ENCODE results near the gene HSPA2. TPM values are rescaled to one million over a fixed set of nuclear protein-coding genes. Genes with fewer than 3 reads are reported as not detected.
"Not testable (repeated sequence)": the region's sequence is repeated elsewhere in the genome, so short reads cannot be mapped to it uniquely, and the experiment has no call there.

The HSPA2 gene
- total and polyA plus RNA-seq, 2 experiments from 2014 or later, result 0.93 to 2.9 TPM

- Histone ChIP-seq H3K36me3 (replicated peaks; ENCODE audit: insufficient read depth, low read depth) (no peaks in the 10 kb centered on the region), H3K4me2 (peak overlapping the region; percentile 51), H4K20me1 (ENCODE audit: insufficient read depth, poor library complexity, severe bottlenecking) (no peaks in the 10 kb centered on the region), H3K4me1 (ENCODE audit: insufficient read depth) (peaks cover 4% of the 10 kb centered on the region), H3K4me3 (no peak overlapping the region), H3K9me2 (replicated peaks; ENCODE audit: insufficient read depth) (no peaks in the 10 kb centered on the region), H3K27ac (no peak overlapping the region), H3K27me3 (no peaks in the 10 kb centered on the region), H3K9me3 (ENCODE audit: low read depth) (no peaks in the 10 kb centered on the region), H2AFZ (no peak overlapping the region), H3K79me2 (no peaks in the 10 kb centered on the region)
- 57% methylated on average over 4 of the region's 4 CpGs for WGBS (ENCODE audit: low lambda C conversion rate, missing lambda C conversion rate)
- no peak for DNase-seq (ENCODE audit: low spot score)
- TF ChIP-seq EZH2phosphoT487 (IDR thresholded peaks at IDR 0.05; ENCODE audit: low read depth, severe bottlenecking, unreplicated experiment) (no peak), EZH2 (IDR thresholded peaks at IDR 0.05; ENCODE audit: borderline replicate concordance) (no peak), CTCF (IDR thresholded peaks at IDR 0.05; ENCODE audit: poor library complexity) (no peak)
These were observed 14.0 kb downstream of the HSPA2 start for GRCh38 chr14:64554556-64554955.

- Histone ChIP-seq H3K4me3 (no peak overlapping the region), H3K27ac (no peak overlapping the region), H3K27me3 (no peaks in the 10 kb centered on the region), H3K79me2 (no peaks in the 10 kb centered on the region), H3K4me2 (no peak overlapping the region), H3K9me2 (replicated peaks; ENCODE audit: insufficient read depth) (no peaks in the 10 kb centered on the region), H4K20me1 (ENCODE audit: insufficient read depth, poor library complexity, severe bottlenecking) (no peaks in the 10 kb centered on the region), H3K36me3 (replicated peaks; ENCODE audit: insufficient read depth, low read depth) (no peaks in the 10 kb centered on the region), H3K9me3 (ENCODE audit: low read depth) (no peaks in the 10 kb centered on the region), H3K4me1 (ENCODE audit: insufficient read depth) (peaks cover 4% of the 10 kb centered on the region), H2AFZ (no peak overlapping the region)
- TF ChIP-seq EZH2 (IDR thresholded peaks at IDR 0.05; ENCODE audit: borderline replicate concordance) (no peak), EZH2phosphoT487 (IDR thresholded peaks at IDR 0.05; ENCODE audit: low read depth, severe bottlenecking, unreplicated experiment) (no peak), CTCF (IDR thresholded peaks at IDR 0.05; ENCODE audit: poor library complexity) (no peak)
- WGBS (ENCODE audit: low lambda C conversion rate, missing lambda C conversion rate), result 95% methylated on average over 5 of the region's 5 CpGs
- DNase-seq (ENCODE audit: low spot score), result no peak
These were observed 16.0 kb downstream of the HSPA2 start for GRCh38 chr14:64556526-64556925.

DNA sequence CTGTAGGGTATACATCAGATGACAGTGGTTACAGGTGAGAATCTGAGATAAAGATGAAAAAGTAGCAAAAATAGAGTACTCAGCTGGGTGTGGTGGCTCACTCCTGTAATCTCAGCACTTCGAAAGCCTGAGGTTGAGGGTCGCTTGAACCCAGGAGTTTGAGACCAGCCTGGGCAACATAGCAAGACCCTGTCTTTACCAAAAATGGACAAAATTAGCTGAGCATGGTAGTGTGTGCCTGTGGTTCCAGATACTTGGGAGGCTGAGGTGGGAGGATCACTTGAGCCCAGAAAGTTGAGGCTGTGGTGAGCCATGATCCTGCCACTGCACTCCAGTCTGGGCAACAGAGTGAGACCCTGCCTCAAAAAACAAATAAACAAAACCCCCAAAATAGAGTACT is 17.7 kb downstream of the HSPA2 start:
- H3K79me2 ChIP-seq; H3K36me3 ChIP-seq (replicated peaks; ENCODE audit: insufficient read depth, low read depth); DNase-seq (ENCODE audit: low spot score); H2AFZ ChIP-seq; H4K20me1 ChIP-seq (ENCODE audit: insufficient read depth, poor library complexity, severe bottlenecking); H3K27ac ChIP-seq; H3K9me2 ChIP-seq (replicated peaks; ENCODE audit: insufficient read depth); H3K4me1 ChIP-seq (ENCODE audit: insufficient read depth); H3K4me3 ChIP-seq; H3K27me3 ChIP-seq; H3K9me3 ChIP-seq (ENCODE audit: low read depth); H3K4me2 ChIP-seq: not testable (repeated sequence)
- 94% methylated on average over 2 of the region's 2 CpGs for WGBS (ENCODE audit: low lambda C conversion rate, missing lambda C conversion rate)

GRCh38 chr14:64561631-64562030 is 21.1 kb downstream of the HSPA2 start:
- H3K4me1 ChIP-seq (ENCODE audit: insufficient read depth), result no peaks in the 10 kb centered on the region
- H3K4me2 ChIP-seq, result no peak overlapping the region
- no peak overlapping the region for H2AFZ ChIP-seq
- no peak overlapping the region for H3K27ac ChIP-seq
- H4K20me1 ChIP-seq (ENCODE audit: insufficient read depth, poor library complexity, severe bottlenecking), result no peaks in the 10 kb centered on the region
- WGBS (ENCODE audit: low lambda C conversion rate, missing lambda C conversion rate), result 87% methylated on average over 2 of the region's 2 CpGs
- no peaks in the 10 kb centered on the region for H3K9me2 ChIP-seq (replicated peaks; ENCODE audit: insufficient read depth)
- no peaks in the 10 kb centered on the region for H3K9me3 ChIP-seq (ENCODE audit: low read depth)
- no peaks in the 10 kb centered on the region for H3K27me3 ChIP-seq
- no peak overlapping the region for H3K4me3 ChIP-seq
- TF ChIP-seq EZH2 (IDR thresholded peaks at IDR 0.05; ENCODE audit: borderline replicate concordance) (no peak), EZH2phosphoT487 (IDR thresholded peaks at IDR 0.05; ENCODE audit: low read depth, severe bottlenecking, unreplicated experiment) (no peak), CTCF (IDR thresholded peaks at IDR 0.05; ENCODE audit: poor library complexity) (no peak)
- H3K79me2 ChIP-seq, result no peaks in the 10 kb centered on the region
- H3K36me3 ChIP-seq (replicated peaks; ENCODE audit: insufficient read depth, low read depth), result no peaks in the 10 kb centered on the region
- DNase-seq (ENCODE audit: low spot score), result no peak
